GM18907 (cell line): ENCODE measurements around the gene TMEM131.

ENCODE experiments used
- ATAC-seq: cut with Tn5 transposase; IDR thresholded peaks from one replicate; pipeline ENCODE4 v1.9.1; 2021; ENCODE audit warnings: mild to moderate bottlenecking, moderate library complexity; ENCODE audit not compliant: unreplicated experiment

Gene TMEM131

DNA sequence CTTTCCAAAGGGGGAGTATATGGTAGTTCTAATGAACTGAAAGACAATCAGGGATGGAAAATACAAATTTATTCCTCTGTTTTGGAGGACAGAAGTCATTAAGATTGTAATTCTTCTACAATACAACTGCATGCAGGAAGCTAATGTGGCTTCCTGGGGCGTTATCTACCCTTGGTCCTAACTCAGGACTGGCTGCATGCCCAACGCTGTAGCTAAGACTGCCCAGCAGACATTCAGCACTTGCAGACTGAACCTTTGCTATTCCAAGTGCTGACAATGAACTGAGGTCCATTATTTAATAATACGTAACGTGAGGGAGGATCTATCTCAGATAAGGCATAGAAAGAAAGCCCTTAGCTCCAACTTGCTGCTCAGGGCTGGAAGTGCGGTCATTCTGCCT is 229.2 kb downstream of the TMEM131 start:
- no peak for ATAC-seq

DNA sequence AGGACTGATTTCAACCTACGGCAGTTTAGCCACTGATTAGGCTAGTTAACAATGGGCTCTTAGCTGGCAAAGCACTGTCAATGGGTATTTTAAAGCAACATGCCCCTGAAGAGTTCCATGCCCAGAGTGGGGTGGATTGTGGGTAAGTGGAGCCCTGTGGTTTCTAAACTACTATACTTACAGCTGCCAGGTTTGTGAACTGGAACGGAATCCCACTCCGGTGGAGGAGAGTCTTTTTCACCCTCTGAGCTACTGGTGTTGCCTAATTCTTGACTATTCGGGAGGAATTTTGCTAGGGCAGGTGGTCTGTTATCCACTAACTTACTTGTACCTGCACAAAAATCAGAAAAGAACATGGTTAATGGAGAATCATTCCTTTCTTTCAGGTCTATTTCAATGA is 229.8 kb downstream of the TMEM131 start:
- no peak for ATAC-seq

DNA sequence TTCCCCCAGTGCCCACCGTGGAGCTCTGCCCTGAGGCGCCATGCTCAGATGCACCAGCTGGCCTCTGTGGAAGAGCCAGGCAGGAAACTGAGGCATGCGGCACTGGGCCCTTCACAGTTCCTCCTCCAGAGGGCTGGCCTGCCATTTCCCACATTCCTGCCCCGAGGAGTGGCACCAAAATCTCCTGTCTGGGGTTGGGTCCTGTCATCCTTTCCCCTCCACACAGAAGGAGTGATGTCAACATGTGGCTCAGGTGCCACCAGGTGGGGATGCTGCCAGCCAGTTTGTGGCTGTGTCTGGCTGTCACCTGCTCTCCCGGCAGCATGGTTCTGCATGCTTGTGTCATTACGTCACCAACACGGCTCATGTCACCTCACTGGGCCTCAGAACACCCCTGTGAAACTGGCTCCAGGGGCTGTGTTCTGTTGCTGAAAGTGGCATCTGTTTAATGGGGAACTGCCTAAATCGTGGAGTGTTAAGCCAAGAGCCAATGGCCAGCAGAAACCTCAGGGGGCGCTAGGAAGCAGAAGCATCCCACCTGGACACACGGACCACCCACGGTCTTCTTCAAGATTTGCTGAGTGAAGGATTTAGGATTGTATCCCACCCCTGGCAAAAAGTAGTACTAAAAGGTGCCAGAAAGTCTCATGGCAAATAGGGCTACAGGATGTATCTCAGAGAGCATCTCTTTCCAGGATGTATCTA is 231.0 kb downstream of the TMEM131 start:
- ATAC-seq: no peak

DNA sequence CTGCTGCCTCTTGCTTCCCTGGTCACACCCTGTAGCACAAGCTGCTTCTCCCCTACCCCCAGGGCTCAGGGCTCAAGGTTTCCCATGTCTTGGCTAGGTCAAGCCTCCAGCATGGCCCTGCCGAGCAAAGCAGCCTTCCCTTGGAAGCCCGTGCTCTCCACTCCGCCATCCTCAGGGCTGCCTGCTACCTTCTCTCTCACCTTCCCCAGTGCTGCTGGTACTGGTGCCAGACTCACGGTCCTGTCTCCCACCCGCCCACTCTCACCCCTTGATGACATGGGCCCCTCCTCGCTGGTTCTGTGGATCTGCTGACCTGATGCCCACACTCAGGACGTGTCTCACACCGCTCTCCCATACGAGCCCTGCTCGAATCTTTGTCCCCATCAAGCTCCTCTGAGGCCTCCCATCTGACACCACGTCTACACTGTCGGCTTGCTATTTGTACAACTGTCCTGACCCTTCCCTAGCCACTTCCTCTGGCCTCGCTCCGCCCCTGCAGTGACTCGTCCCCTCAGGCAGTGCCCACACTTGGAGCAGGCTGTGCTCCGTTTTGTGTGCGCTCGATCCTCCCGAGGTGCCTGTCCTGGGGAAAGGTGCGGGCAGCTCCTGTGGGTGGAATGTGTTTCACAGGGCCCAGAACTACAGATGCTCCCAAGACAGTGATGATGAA is 232.4 kb downstream of the TMEM131 start:
- no peak for ATAC-seq

DNA sequence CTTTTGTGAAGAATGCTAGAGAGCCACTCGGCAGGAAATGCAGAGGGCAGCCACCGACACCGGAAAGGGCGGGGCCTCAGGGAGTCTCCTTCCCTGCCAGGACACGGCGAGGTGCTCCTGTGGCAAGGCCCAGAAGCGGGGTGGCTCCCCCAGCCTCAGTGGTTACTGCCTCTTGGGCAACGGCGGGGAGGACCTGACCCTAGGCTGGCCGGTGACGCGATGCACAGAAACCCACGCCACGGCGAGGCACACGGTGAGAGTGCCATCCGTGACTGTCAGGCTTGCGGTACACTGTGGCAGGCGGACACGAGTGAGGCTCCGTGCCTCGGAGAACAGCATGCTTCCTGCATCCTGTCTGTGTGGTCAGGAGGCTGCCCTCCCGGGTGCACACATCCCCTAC is 234.6 kb downstream of the TMEM131 start:
- no peak for ATAC-seq

DNA sequence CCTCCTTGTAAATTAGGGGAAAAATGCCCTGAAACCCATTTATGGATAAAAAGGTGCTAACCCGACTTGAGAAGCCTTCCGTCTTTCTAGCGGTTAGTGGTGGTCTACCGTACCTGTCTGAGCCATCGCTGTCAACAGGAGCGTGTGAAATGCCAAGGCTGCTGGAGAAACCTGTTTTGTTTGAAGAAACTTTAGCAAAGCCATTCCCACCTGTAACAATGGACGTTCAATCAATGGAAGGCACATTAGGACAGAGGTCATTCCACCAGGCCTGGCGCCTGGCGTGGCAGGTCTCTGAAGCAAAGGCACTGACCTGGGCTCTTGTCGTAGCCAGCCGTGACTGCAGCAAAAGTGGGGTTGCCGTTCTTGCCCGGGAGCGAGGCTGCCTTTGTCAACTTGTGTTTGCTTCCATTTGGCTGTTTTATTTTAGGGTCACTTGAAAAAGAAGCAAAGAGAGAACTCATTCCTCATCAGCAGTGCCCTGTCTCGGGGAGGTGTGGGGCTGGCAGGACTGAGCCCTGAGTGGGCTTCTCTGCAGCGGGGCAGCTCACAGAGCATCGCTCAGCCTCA is 235.2 kb downstream of the TMEM131 start:
- no peak for ATAC-seq

DNA sequence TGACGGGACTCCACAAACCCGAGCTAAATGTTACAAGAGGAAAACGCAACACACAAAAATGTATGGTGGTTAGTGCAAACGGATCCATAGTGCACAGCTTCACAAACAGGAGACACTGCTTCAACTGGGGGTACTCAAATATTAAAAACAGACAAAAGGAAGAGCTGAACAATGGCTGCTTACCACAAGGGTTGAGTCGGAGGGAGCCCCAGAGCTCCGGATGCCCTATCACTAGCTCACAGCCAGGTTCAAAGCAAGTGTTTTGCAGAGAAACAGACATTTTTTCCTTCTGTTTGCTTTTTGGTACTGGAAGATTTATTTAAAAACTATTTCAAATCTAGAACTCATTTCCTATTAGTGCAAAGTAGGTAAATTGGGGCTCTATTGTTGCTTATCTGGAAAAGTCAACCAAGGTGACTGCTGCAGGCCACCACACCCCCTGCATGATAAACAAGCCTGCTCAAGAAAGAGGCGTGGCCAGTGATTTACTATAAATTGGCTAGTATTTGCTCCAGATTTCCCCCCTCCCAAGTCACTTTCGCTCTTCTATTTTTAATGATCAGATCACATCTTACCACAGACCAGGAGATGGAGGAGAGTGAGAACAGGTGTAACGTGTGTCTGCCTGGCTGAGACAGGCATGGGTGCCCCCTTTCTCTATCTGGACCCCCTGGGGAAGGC is 235.9 kb downstream of the TMEM131 start:
- no peak for ATAC-seq

DNA sequence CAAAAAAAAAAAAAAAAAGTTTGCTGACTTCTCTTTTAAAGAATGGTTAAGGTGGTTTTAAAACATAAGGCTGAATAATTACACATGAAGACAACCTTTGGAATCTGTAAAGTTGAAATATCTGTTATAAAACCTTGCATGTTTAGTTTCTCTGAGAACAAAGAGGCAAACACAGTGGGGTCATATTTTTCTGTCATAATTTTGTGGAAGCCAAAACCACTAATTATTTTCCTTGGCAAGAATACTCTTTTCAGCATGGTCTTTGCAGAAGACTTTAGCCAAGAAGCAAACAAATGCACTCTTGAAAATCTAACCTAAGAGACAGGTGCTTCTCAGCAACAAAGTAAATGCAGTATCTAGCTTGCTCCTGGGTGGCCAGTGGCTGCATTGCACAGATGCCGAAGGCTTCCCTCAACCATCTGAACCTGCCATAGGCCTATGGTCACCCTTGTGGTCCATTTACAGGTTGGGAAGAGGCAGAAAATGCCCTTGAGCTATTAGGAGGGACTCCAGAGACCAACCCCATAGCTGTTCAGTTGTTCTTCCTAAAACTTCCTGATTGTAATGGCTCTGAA is 237.5 kb downstream of the TMEM131 start:
- no peak for ATAC-seq

DNA sequence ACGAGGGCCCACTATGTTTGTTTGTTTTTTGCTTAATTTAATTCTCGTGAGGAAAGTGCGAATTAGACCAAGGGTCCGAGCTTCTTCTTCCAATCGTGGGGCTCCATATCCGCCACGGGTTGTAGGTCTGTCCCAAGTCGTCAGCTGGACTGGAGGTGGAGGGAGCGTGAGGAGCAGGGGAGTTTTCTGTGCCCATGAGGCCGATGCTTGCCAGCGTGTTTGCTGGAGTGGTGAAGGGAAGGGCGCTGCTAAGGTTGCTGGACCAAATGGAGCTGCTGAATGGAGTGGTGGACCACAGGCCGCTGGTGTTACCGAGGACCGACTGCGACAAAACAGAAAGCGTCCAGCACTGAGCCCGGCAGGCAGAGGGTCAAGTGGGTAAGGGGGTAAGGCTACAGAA is 238.7 kb downstream of the TMEM131 start:
- no peak for ATAC-seq

DNA sequence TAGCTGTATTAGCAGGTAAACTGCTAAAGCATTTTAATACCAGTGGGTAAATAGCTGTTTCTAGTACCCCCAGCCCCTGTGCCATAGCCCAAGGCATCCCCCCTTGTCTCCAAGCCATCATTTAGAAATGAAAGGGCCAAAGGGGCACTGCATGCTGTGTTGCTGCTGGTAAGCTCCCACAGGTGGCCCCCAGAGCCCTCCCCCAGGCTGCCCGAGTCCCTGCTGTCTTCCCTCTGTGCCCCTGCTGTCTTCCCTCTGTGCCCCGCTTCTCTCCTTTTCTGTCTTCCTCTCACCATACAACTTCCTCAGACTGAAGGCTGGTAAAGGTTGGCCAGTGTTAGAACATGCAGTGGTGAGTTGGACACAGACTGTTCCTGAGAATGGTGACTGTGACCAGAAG is 240.3 kb downstream of the TMEM131 start:
- ATAC-seq: no peak

DNA sequence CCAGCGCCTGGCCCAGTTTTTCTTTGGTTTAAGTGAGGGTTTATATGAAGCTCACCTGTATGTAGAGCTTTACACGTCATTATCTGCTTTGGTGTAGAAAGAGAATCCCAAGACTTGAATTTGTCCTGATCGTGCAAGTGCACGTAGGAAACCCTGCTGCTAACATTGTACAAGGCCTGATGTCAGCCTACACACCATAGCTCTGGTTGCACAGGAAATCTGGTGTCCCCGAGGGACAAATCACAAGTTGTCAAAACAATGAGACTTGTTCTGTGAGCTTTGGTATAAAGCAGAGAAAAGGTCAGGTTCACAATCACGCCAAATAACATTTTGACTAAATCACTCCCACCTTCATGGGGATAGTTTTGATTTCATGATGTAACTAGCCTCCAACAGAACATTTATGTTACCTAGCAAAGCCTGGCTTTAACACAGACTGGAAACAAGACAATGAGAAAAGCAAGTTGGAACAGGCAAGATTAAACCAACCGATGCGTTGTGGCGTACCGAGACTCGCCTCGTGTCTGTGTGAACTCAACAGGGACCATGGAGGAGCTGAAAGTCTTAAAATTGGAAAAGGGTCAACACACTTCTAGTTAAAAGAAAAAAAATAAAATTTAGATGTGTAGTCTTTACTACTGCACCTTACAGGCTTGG is 240.9 kb downstream of the TMEM131 start:
- ATAC-seq: no peak

DNA sequence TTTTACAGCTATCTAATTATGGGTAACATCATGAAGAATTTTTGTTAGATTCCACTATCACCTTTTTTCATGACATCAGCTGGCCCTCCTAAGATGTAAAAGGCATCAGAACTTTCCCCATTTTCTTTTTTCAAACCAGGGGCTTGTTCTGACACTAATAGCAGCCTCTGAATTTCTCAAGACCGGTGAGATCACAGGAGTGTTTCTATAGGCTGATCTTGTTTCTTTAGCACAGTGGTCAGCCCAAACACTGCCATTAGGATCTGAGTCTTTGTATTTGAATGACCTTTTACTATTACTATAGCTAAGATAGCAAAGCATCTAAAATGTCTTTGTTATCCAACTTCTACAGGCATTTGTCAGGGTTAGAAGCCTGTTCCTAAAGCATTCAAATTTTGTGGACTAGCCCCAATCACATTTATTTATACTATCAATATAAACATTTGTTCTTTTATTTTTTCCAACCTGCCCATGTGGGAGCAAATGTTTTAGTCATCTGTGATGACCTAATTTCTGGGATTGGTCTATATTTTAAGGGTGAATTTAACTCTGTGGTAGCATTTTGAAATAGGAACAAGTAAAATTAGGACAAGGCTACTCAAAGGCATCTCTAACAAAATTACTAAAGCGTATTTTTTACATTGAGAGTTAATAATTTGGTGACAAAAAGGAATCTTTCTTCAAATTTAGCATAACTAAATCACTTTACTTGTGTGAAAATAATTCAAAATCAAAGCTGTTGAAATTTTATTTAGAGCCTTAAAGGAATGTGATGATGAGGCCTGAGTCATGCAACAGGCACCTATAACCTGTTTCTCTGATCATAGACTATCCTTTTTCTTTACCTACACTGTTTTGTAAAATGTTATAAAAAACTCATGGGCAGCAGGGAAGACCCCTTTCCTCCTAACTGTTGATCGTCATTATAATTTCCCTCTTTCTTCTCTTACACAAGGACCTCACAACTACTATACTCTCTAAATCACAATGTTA is 243.1 kb downstream of the TMEM131 start:
- ATAC-seq: no peak

DNA sequence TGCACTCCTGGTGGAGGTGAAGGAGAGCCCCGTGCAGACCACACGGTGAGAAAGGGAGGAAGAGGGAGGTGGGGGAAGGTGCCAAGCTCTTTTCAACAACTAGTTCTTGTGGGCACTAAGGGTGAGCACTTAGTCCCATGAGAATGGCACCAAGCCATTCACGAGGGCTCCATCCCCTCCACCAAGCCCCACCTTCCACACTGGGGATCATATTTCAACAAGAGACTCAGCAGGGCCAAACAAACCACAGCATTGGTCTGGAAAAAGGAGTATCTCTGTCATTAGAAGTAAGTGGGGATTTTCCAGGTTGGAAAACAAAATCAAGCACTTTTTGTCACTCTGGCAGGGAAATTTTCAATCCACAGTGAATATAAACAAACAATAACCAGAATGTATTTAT is 244.0 kb downstream of the TMEM131 start:
- no peak for ATAC-seq

DNA sequence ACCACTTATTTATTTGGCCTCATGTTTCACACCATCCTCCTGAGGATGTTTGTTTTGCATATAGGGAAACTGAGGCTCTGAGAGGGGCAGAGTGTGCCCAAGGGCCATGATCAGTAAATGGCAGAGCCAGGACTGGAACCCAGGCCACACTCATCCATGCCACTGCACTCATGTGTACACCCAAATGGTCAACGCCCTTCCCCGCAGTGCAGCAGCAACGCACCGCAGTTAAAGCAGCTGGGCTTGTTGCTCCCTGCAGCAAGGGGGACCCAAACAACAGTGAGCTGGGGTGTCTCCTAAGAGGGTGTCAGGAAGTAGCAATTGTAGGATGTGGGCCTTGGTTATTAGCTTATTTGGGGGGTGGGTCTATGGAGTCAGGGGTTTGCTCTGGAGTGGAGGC is 245.7 kb downstream of the TMEM131 start:
- ATAC-seq: no peak

DNA sequence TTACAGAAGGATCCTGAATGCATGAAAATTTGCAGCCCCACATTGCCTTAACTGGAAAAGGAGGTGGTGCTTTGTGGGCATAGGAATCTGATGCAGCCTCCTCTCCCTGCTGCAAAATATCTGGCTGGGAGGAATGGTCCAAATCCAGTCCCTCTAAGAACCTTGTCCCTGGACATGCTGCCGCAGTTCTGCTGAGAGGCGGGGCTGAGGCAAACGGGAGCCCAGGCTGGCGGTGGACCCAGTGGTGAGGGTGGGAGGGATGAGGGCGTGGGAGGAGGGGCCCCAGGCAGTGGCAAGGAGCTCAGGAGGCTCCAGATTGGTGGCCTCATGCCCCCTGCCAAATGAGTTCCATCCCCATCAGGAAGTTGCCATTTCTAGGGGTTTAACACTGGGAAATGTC is 246.2 kb downstream of the TMEM131 start:
- no peak for ATAC-seq

DNA sequence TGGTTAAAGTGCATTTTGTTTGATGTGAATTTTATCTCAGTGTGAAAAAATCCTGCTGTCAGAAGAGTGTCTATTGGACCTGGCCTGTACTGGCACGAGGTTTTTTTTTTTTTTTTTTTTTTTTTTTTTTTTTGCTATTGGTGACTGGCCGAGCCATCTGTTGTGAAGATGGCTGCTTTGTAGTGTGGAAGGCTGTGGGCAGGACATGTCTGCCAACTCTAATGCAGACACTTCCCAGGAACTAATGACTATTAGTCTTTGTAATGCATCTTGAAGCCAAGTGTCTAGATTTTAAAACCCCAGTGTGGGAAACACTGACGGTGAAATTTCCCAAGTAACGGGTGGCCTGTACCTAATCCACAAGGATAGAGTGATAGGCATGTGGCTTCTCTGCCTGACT is 248.0 kb downstream of the TMEM131 start:
- ATAC-seq: no peak

DNA sequence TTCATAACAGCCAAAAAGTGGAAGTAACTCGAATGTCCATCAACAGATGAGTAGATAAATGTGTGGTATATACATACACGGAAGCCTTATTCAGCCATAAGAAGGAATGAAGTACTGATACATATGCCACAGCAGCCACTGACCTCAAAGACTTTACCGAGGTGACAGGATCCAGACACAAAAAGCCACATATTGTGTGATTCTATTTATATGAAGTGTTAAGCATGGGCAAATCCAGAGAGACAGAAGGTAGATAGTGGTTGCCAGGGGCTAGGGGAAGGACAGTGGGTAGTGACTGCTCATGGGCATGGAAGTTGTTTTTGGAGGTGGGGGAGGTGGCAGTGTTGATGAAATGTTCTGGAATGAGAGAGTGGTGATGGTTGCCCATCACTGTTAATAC is 248.5 kb downstream of the TMEM131 start:
- ATAC-seq: no peak

DNA sequence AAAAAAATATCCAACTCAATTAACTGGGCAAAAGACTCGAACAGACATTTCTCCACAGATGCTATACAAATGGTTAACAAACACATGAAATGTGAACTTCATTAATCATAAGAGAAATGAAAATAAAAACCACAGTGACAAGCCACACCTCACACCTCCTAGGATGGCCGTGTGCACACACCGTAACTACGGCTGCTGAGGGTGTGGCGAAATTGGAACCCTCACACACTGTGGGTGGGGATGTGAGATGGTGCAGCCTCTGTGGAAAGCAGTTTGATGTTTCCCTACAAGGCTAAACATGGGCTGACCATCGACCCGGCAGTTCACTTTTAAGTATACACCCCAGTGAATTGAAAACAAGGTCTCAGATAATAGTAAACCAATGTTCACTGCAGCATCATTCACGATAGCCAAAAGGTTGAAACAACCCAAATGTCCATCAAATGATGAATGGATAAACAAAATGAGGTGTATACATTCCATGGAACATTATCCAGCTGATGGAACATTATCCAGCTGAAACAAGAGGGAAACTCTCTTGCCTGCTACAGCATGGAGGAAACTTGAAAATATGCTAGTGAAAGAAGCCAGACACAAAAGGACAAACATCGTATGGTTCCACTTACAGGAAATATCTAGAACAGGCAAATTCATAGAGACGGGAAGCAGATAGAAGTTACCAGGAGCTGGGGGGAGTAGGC is 250.1 kb downstream of the TMEM131 start:
- ATAC-seq: no peak

DNA sequence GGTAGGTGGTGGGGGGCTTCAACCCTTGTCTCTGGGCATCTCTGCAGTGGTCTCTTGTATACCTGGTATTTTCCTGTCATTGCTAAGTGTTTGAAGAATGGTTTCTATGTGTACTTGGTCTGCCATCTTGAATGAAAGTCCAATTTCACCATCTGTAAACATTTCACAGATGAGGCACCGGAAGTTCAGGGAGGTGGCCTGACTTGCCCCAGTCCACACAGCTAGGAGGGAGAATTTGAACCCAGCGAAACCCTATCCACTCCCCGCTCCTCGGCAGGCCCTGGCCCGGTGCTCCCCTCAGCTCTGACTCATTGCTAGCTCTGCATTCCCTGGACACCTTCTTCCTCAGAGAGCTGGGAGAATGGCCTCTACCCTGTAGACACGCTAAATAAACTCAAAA is 251.8 kb downstream of the TMEM131 start:
- ATAC-seq: no peak
